Measurements from ENCODE around the gene RGS3.

RGS3 gene

GRCh38 chr9:113598451-113598850 is 134.9 kb downstream of the RGS3 start:
- ATAC-seq (ENCODE audit: low read depth), result no peak
- Histone ChIP-seq H3K4me3 (ENCODE audit: severe bottlenecking) (no peak overlapping the region), H3K36me3 (ENCODE audit: low read depth) (peaks cover 23% of the 10 kb centered on the region), H3K4me1 (ENCODE audit: insufficient read depth, poor library complexity, severe bottlenecking) (peaks cover 19% of the 10 kb centered on the region), H3K27me3 (ENCODE audit: insufficient read depth, poor library complexity, severe bottlenecking) (no peaks in the 10 kb centered on the region), H3K27ac (ENCODE audit: poor library complexity, severe bottlenecking) (no peak overlapping the region), H3K9me3 (ENCODE audit: severe bottlenecking) (no peaks in the 10 kb centered on the region)
- TF ChIP-seq, protein P1, sequence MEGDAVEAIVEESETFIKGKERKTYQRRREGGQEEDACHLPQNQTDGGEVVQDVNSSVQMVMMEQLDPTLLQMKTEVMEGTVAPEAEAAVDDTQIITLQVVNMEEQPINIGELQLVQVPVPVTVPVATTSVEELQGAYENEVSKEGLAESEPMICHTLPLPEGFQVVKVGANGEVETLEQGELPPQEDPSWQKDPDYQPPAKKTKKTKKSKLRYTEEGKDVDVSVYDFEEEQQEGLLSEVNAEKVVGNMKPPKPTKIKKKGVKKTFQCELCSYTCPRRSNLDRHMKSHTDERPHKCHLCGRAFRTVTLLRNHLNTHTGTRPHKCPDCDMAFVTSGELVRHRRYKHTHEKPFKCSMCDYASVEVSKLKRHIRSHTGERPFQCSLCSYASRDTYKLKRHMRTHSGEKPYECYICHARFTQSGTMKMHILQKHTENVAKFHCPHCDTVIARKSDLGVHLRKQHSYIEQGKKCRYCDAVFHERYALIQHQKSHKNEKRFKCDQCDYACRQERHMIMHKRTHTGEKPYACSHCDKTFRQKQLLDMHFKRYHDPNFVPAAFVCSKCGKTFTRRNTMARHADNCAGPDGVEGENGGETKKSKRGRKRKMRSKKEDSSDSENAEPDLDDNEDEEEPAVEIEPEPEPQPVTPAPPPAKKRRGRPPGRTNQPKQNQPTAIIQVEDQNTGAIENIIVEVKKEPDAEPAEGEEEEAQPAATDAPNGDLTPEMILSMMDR (IDR thresholded peaks at IDR 0.05; ENCODE audit: poor library complexity, severe bottlenecking), result no peak
- no peak for DNase-seq (ENCODE audit: low spot score)

DNA sequence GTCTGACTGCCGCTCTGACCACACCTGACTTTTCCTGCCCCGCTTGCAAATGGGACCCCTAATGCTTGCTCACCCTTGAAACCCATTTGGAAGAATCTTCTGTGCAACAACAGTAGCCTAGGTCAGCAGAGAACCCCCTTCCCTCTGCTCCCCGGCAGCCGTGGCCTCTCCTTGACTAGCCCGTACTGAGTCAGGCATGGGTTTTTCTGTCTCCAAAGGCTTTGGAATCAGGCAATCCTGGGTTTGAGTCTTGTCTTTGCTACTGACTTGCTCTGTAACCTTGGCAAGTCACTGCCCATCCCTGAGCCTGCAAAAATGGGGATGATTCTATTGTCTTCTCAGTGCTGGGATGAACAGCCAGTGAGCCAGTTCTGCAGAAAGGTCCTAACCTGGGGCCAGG is 135.4 kb downstream of the RGS3 start:
- H3K27me3 ChIP-seq (ENCODE audit: insufficient read depth, poor library complexity, severe bottlenecking), result no peaks in the 10 kb centered on the region
- H3K4me3 ChIP-seq (ENCODE audit: severe bottlenecking), result no peak overlapping the region
- no peak for ATAC-seq (ENCODE audit: low read depth)
- H3K9me3 ChIP-seq (ENCODE audit: severe bottlenecking), result no peaks in the 10 kb centered on the region
- TF ChIP-seq, protein P1 (IDR thresholded peaks at IDR 0.05; ENCODE audit: poor library complexity, severe bottlenecking), result no peak
- H3K4me1 ChIP-seq (ENCODE audit: insufficient read depth, poor library complexity, severe bottlenecking), result peaks cover 16% of the 10 kb centered on the region
- no peak for DNase-seq (ENCODE audit: low spot score)
- no peak overlapping the region for H3K27ac ChIP-seq (ENCODE audit: poor library complexity, severe bottlenecking)
- peaks cover 23% of the 10 kb centered on the region for H3K36me3 ChIP-seq (ENCODE audit: low read depth)

GRCh38 chr9:113599646-113600022 is 136.1 kb downstream of the RGS3 start:
- TF ChIP-seq, protein P1 (IDR thresholded peaks at IDR 0.05; ENCODE audit: poor library complexity, severe bottlenecking), result no peak
- ATAC-seq (ENCODE audit: low read depth) (peak; percentile 10; the same call in 1 of the 3 replicates), DNase-seq (ENCODE audit: low spot score) (no peak)
- Histone ChIP-seq H3K4me3 (ENCODE audit: severe bottlenecking) (no peak overlapping the region), H3K36me3 (ENCODE audit: low read depth) (peaks cover 23% of the 10 kb centered on the region), H3K27me3 (ENCODE audit: insufficient read depth, poor library complexity, severe bottlenecking) (no peaks in the 10 kb centered on the region), H3K4me1 (ENCODE audit: insufficient read depth, poor library complexity, severe bottlenecking) (peaks cover 16% of the 10 kb centered on the region), H3K9me3 (ENCODE audit: severe bottlenecking) (no peaks in the 10 kb centered on the region), H3K27ac (ENCODE audit: poor library complexity, severe bottlenecking) (no peak overlapping the region)

DNA sequence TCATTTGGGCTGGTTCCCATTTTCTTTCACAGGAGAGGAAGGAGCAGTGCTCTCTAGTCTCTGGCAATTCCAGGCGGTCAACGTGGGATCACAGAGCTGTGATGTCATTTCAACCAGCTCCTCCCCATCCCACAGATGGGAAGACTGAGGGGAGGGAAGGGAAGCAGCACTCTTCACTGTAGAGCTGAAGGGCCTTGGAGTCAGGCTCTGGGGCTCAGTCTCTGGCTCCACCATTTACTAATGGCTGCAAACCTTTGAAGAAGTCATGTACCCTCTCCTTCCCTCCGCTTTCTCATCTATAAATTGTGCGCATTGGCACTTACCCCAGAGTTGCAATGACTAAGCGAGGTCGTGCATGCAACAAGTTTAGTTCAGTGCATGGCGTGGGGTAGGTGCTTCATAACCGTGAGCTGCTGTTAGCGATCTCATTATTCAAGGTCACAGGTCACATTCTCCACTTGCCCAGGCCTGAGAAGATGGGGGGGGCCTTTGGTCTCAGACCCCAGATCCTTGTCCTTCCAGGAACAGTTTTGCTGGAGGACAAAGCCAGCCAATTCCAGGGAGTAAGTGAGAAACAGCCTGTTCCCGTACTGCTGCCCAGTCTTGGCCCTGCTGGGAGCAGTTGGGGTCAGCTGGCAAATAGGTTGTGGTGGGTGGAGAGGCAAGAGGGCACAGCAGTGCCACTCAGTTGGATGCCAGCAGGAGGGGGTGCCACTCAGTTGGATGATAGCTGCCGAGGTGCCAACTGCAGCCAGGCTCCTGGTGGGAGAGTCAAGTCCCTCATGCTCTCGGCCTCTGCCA is 136.7 kb downstream of the RGS3 start:
- Histone ChIP-seq H3K27ac (ENCODE audit: poor library complexity, severe bottlenecking) (no peak overlapping the region), H3K9me3 (ENCODE audit: severe bottlenecking) (no peaks in the 10 kb centered on the region), H3K36me3 (ENCODE audit: low read depth) (peaks cover 21% of the 10 kb centered on the region), H3K27me3 (ENCODE audit: insufficient read depth, poor library complexity, severe bottlenecking) (no peaks in the 10 kb centered on the region), H3K4me1 (ENCODE audit: insufficient read depth, poor library complexity, severe bottlenecking) (peaks cover 16% of the 10 kb centered on the region), H3K4me3 (ENCODE audit: severe bottlenecking) (no peak overlapping the region)
- DNase-seq (ENCODE audit: low spot score), result no peak
- TF ChIP-seq, protein P1 (IDR thresholded peaks at IDR 0.05; ENCODE audit: poor library complexity, severe bottlenecking), result no peak
- no peak for ATAC-seq (ENCODE audit: low read depth)

All from RWPE2 (cell line).